ENCODE measurements around the gene OLFML2A. TPM values are rescaled to one million over a fixed set of nuclear protein-coding genes. Genes with fewer than 3 reads are reported as not detected.
"Not testable (repeated sequence)": the region's sequence is repeated elsewhere in the genome, so short reads cannot be mapped to it uniquely, and the experiment has no call there.

OLFML2A gene
- polyA plus RNA-seq, 1 experiment: 2.5 TPM

DNA sequence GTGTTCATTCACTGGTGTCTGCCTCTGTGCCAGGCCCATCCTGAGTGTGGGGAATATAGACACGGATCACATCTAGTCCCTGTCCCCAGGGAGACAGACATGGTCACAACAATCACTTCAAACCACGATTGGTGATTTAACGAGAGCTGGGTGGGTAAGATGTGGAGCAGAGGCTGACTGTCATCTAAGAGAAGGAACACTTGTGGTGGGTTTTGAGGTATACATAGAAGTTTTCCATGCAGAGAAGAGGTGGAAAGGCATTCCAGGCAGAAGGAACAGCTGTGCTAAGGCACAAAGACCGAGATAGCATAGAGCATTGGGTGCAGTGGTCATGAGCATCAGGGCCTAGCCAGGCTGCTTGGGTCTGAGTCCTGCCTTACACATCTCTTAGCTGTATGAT is 53.7 kb downstream of the OLFML2A start:
- CTCF ChIA-PET: interaction anchor here (3.0 to 36.1 kb wide), 3 partner anchors 11 to 54 kb away, joined by 18 to 1161 read pairs (median 236); partner anchors contain the start of genes NR6A1, OLFML2A and WDR38

DNA sequence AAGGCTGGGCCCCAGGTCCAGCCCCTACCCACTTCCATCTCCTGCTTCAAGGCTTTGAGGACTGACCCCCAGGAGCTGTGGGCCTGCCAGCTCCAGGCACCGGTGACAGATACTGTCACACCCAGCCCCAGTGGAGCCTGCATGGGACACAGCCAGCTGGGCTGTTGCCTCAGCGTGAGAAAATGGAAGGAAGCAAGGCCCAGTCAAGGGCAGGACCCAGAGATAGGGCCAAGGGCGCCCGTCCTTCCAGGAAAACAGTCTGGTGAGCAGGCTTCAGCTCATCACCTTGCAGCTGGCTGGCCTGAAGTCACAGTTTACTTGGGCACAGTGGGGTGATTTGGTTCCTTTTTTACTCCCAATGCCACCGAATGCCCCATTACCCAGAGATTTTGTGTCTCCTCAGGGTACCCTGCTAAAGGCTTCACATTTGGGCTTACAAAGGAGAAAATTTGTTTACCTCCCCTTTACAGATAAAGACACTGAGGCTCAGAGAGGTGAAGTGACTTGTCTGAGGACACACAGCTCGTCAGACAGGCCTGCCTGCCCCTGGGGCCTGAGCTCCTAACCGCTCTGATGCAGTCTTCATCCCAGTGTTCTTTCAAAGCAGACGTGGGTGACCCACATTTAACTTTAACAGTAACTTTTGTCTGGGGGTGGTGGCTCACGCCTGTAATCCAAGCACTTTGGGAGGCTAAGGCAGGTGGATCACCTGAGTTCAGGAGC is 54.9 kb downstream of the OLFML2A start:
- TF ChIP-seq, protein P1, sequence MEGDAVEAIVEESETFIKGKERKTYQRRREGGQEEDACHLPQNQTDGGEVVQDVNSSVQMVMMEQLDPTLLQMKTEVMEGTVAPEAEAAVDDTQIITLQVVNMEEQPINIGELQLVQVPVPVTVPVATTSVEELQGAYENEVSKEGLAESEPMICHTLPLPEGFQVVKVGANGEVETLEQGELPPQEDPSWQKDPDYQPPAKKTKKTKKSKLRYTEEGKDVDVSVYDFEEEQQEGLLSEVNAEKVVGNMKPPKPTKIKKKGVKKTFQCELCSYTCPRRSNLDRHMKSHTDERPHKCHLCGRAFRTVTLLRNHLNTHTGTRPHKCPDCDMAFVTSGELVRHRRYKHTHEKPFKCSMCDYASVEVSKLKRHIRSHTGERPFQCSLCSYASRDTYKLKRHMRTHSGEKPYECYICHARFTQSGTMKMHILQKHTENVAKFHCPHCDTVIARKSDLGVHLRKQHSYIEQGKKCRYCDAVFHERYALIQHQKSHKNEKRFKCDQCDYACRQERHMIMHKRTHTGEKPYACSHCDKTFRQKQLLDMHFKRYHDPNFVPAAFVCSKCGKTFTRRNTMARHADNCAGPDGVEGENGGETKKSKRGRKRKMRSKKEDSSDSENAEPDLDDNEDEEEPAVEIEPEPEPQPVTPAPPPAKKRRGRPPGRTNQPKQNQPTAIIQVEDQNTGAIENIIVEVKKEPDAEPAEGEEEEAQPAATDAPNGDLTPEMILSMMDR (IDR thresholded peaks at IDR 0.05; ENCODE audit: insufficient read depth, low read depth, low read length): no peak
- DNase-seq (ENCODE audit: low read depth): no peak
- Histone ChIP-seq H3K27me3 (ENCODE audit: control insufficient read depth, insufficient read depth, low read length) (0 out of 2 replicates have a peak, but pooled peaks cover 2% of the 10 kb centered on the region), H3K36me3 (ENCODE audit: control insufficient read depth, insufficient read depth, low read length) (no peaks in the 10 kb centered on the region), H3K4me3 (ENCODE audit: low read depth, low read length) (no peak overlapping the region)
- ChIA-PET POLR2A (interaction anchor here (0.7 kb wide), 1 partner anchor 12 kb away, joined by 9 read pairs; no protein-coding TSS in a partner anchor), CTCF (interaction anchor here (1.8 to 36.1 kb wide), 4 partner anchors 9 to 56 kb away, joined by 5 to 1161 read pairs (median 127); partner anchors contain the start of genes NR6A1, OLFML2A and WDR38)

More for the DNA sequence above, 53.7 kb downstream of the OLFML2A start:
- H3K36me3 ChIP-seq (ENCODE audit: control insufficient read depth, insufficient read depth, low read length): no peaks in the 10 kb centered on the region
- POLR2A ChIA-PET: no interaction called here
- H3K27me3 ChIP-seq (ENCODE audit: control insufficient read depth, insufficient read depth, low read length): 0 out of 2 replicates have a peak, but pooled peaks cover 2% of the 10 kb centered on the region
- H3K4me3 ChIP-seq (ENCODE audit: low read depth, low read length): no peak overlapping the region
- no peak for DNase-seq (ENCODE audit: low read depth)
- TF ChIP-seq, protein P1 (IDR thresholded peaks at IDR 0.05; ENCODE audit: insufficient read depth, low read depth, low read length): no peak

DNA sequence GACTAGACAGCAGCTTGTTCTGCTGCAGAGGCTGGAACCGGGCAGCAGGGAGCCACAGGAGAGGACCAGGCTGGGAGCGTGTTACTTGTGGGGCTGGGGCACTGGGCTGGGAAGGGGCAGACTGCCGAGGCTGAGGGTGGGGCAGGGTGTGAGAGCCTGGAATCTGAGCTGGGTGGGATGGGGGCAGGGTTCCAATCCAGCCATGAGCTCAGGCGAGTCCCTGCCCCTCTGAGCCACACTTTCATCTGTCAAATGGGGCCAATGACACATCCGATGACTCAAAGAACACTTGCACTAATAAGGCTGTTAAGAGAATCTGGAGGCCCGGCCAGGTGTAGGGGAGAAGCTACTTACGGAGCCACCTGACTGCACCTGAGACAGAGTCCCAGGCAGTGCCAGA is 57.7 kb downstream of the OLFML2A start:
- H3K27me3 ChIP-seq (ENCODE audit: control insufficient read depth, insufficient read depth, low read length): no peaks in the 10 kb centered on the region
- H3K4me3 ChIP-seq (ENCODE audit: low read depth, low read length): no peak overlapping the region
- TF ChIP-seq, protein P1 (IDR thresholded peaks at IDR 0.05; ENCODE audit: insufficient read depth, low read depth, low read length): no peak
- ChIA-PET CTCF (interaction anchor here (0.7 to 36.1 kb wide), 5 partner anchors 19 to 110 kb away, joined by 3 to 1161 read pairs (median 3); partner anchors contain the start of genes NR6A1, OLFML2A and WDR38), POLR2A (no interaction called here)
- no peaks in the 10 kb centered on the region for H3K36me3 ChIP-seq (ENCODE audit: control insufficient read depth, insufficient read depth, low read length)
- DNase-seq (ENCODE audit: low read depth): no peak

GRCh38 chr9:124835026-124835557 is 58.2 kb downstream of the OLFML2A start:
- POLR2A ChIA-PET: no interaction called here
- CTCF ChIA-PET: interaction anchor here (0.7 to 36.1 kb wide), 5 partner anchors 18 to 111 kb away, joined by 3 to 1161 read pairs (median 3); partner anchors contain the start of genes NR6A1, OLFML2A and WDR38
- Histone ChIP-seq H3K27me3 (ENCODE audit: control insufficient read depth, insufficient read depth, low read length) (no peaks in the 10 kb centered on the region), H3K4me3 (ENCODE audit: low read depth, low read length) (no peak overlapping the region), H3K36me3 (ENCODE audit: control insufficient read depth, insufficient read depth, low read length) (no peaks in the 10 kb centered on the region)
- TF ChIP-seq, protein P1 (IDR thresholded peaks at IDR 0.05; ENCODE audit: insufficient read depth, low read depth, low read length): no peak
- no peak for DNase-seq (ENCODE audit: low read depth)

- CTCF ChIA-PET: interaction anchor here (1.5 to 36.1 kb wide), 3 partner anchors 9 to 62 kb away, joined by 4 to 1161 read pairs (median 236); partner anchors contain the start of genes NR6A1, OLFML2A and WDR38
- H3K36me3 ChIP-seq (ENCODE audit: control insufficient read depth, insufficient read depth, low read length); H3K4me3 ChIP-seq (ENCODE audit: low read depth, low read length); DNase-seq (ENCODE audit: low read depth); H3K27me3 ChIP-seq (ENCODE audit: control insufficient read depth, insufficient read depth, low read length); POLR2A ChIA-PET: not testable (repeated sequence)
Measured at GRCh38 chr9:124838132-124838531, 61.2 kb downstream of the OLFML2A start.

GRCh38 chr9:124838567-124839275 is 61.8 kb downstream of the OLFML2A start:
- POLR2A ChIA-PET; DNase-seq (ENCODE audit: low read depth); H3K27me3 ChIP-seq (ENCODE audit: control insufficient read depth, insufficient read depth, low read length); H3K36me3 ChIP-seq (ENCODE audit: control insufficient read depth, insufficient read depth, low read length); H3K4me3 ChIP-seq (ENCODE audit: low read depth, low read length): not testable (repeated sequence)
- CTCF ChIA-PET: interaction anchor here (1.5 to 36.1 kb wide), 5 partner anchors 7 to 63 kb away, joined by 3 to 1161 read pairs (median 18); partner anchors contain the start of genes NR6A1, OLFML2A and WDR38
